ENCODE results near the gene UIMC1.

UIMC1 gene

GRCh38 chr5:176959051-176959450, 47.5 kb downstream of the UIMC1 start:
- DNase-seq (ENCODE audit: low read depth in 2 of 2) = peak; percentile 42 to 46
- peak; percentile 34 for TF ChIP-seq CTCF (IDR thresholded peaks at IDR 0.05; ENCODE audit: low read depth, low read length)
- no peak overlapping the region for H3K4me3 ChIP-seq (replicated peaks in 1 of 2; ENCODE audit: low read depth in 2 of 2, low read length in 2 of 2)

DNA sequence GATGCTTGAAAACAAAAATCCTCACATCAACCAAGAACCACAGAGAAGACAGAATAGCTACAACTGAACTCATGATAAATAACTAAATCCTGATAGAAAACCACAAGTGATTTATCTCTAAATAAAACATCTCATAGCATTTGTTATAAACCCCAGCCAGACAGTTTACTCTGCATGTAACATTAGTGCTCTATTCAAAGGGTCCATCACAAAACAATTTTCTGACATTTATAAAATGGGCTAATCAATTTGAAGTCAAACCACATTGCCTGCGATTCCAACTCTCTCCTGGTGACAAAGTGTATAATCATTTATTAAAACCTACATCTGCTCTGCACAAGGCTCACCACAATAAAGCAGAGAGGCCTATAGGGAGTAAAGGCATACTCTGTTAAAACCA, 49.8 kb downstream of the UIMC1 start:
- no peak for DNase-seq (ENCODE audit: low read depth in 2 of 2)
- TF ChIP-seq CTCF (IDR thresholded peaks at IDR 0.05; ENCODE audit: low read depth, low read length) = no peak
- no peak overlapping the region for H3K4me3 ChIP-seq (replicated peaks in 1 of 2; ENCODE audit: low read depth in 2 of 2, low read length in 2 of 2)

DNA sequence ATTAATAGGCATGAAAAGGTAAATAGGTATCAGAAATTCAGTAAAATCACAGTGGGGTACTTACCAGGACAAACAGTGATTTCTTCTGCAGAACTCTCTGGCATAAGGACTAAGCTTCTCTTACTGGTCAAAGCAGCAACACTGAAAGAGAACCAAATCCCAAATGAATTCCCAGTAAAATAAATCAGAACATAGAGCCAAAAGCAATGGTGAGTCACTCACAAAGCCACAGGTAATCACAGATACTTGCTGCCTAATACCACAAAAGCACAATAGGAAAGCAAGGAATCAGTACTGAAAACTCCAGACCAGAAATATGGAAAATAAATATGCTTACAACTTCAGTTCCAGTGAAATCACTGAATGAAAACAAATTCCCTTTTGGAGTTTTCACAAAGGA, 50.7 kb downstream of the UIMC1 start:
- peak; percentile 34 to 36 for DNase-seq (ENCODE audit: low read depth in 2 of 2)
- H3K4me3 ChIP-seq (replicated peaks in 1 of 2; ENCODE audit: low read depth in 2 of 2, low read length in 2 of 2) = no peak overlapping the region
- no peak for TF ChIP-seq CTCF (IDR thresholded peaks at IDR 0.05; ENCODE audit: low read depth, low read length)

- no peak for DNase-seq (ENCODE audit: low read depth in 2 of 2)
- no peak for TF ChIP-seq CTCF (IDR thresholded peaks at IDR 0.05; ENCODE audit: low read depth, low read length)
- H3K4me3 ChIP-seq (replicated peaks in 1 of 2; ENCODE audit: low read depth in 2 of 2, low read length in 2 of 2) = no peak overlapping the region
These were observed 52.5 kb downstream of the UIMC1 start for GRCh38 chr5:176954050-176954449.

- no peak overlapping the region for H3K4me3 ChIP-seq (replicated peaks in 1 of 2; ENCODE audit: low read depth in 2 of 2, low read length in 2 of 2)
- DNase-seq (ENCODE audit: low read depth in 2 of 2) = no peak
- TF ChIP-seq CTCF (IDR thresholded peaks at IDR 0.05; ENCODE audit: low read depth, low read length) = no peak
These were observed 53.9 kb downstream of the UIMC1 start for GRCh38 chr5:176952531-176953193.

- no peak for TF ChIP-seq CTCF (IDR thresholded peaks at IDR 0.05; ENCODE audit: low read depth, low read length)
- DNase-seq (ENCODE audit: low read depth in 2 of 2) = peak; percentile 12 to 20
These were observed 58.1 kb downstream of the UIMC1 start for GRCh38 chr5:176948458-176948857.

DNA sequence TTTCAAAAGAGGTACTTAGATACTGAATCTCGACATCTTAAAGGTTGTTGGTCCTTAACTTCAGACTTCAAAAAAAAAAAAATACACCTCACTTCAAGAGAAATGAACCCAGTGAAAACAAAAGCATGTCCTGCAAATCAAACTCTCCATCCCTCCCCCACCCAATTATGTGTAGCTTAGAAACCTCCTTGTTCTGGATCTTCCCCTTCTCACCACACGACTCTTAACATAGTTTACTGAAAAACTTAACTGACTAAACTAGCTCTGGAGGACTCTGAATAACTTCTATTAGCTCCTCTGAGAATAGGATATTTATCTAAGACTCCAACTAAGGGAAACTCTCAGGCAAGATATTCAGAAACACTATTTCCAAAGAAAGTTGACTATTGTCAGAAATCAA, 58.7 kb downstream of the UIMC1 start:
- no peak for DNase-seq (ENCODE audit: low read depth in 2 of 2)
- no peak for TF ChIP-seq CTCF (IDR thresholded peaks at IDR 0.05; ENCODE audit: low read depth, low read length)

More at GRCh38 chr5:176948458-176948857, 58.1 kb downstream of the UIMC1 start:
- H3K4me3 ChIP-seq (replicated peaks in 1 of 2; ENCODE audit: low read depth in 2 of 2, low read length in 2 of 2) = no peak overlapping the region

More for the DNA sequence above, 58.7 kb downstream of the UIMC1 start:
- no peak overlapping the region for H3K4me3 ChIP-seq (replicated peaks in 1 of 2; ENCODE audit: low read depth in 2 of 2, low read length in 2 of 2)

All from cardiac fibroblast (primary cell).